ENCODE results near the gene TES.
"Not testable (repeated sequence)": the region's sequence is repeated elsewhere in the genome, so short reads cannot be mapped to it uniquely, and the experiment has no call there.

TES gene

GRCh38 chr7:116224492-116225098 is 14.3 kb downstream of the TES start:
- no peak for DNase-seq

- no peak for DNase-seq
These were observed 15.5 kb downstream of the TES start for GRCh38 chr7:116225860-116226259.

DNA sequence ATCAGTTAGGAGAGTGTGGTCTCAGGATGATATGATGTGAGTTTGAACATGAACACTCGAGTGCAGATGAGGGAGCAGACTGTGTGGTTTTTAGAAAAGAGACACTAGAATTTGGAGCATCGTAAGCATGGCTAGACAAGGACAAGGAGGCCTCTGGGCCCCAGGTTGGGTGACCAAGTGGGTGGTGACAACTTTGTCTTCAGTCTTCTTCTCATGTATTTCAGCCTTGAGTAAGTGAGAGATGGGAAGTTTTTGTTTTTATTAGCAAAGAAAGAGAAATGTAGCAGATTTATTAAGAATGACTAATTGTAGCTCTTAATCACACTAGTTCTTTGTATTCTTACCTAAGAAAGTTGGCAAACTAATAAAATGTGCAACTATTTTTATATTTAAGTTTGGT is 16.3 kb downstream of the TES start:
- DNase-seq: no peak

DNA sequence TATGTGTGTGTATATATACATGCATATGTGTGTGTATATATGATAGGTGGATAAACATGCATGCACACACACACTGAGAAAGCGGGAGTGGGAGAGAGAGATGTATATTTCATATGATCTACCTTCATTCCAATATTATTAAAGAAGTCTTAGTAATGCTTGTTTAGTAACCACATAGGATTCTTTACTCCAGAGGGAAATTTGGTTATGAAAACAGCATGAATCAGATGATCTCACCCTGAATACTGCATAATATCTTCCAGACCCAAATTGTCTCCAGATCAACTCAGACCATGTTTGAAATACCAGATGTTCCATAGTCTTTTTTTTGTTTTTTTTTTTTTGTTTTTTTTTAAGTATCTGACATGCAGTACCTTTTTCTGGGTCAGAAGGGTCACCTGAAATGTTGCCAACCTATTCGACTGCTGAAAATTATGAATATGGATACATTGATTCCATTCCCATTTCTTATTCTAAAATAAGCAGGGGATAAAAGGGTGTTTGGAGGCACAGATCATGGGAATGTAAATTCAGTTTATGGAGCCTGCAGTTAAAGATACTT is 17.4 kb downstream of the TES start:
- no peak for DNase-seq

DNA sequence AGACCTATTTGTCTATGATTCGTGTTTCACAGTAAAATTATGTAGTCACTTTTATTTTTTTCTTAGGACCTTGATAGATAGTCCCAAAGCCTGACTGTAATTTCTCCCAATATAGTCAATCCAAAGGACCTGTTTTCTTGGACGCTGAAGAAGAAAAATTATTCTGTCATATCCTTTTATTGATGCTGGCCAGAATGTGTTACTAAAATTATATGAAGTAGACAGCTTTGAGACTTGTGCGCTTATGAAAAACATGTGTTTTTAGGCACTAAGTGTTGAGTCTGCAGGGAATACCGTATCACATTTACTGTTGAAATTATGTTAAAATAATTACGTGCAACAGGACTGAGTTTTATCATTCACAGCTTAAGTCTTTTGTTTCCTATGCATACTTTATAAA is 17.9 kb downstream of the TES start:
- no peak for DNase-seq

DNA sequence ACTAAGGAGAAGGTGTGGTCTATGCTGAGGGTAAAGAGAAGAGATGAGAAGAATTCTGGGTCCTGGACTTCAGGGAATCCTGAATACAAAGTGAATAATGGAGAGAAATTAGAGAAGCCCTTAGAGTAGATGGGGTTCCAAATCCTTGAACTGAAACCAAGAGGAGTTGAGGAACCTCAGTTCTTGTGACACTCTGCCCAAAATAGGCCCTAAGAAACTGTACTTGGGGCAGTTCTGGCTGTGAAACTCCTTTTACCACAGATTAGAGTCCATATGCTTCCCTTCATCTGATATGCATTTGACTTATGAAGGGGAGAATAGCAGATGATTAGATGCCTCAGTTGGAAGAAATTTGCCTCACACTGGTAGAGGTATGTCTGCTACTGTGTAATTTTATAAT is 19.0 kb downstream of the TES start:
- DNase-seq: no peak

GRCh38 chr7:116230191-116231005 is 20.1 kb downstream of the TES start:
- no peak for DNase-seq

GRCh38 chr7:116231543-116231942 is 21.2 kb downstream of the TES start:
- no peak for DNase-seq

GRCh38 chr7:116231949-116232348 is 21.6 kb downstream of the TES start:
- DNase-seq: peak; percentile 3

GRCh38 chr7:116232350-116232749 is 22.0 kb downstream of the TES start:
- DNase-seq: no peak

DNA sequence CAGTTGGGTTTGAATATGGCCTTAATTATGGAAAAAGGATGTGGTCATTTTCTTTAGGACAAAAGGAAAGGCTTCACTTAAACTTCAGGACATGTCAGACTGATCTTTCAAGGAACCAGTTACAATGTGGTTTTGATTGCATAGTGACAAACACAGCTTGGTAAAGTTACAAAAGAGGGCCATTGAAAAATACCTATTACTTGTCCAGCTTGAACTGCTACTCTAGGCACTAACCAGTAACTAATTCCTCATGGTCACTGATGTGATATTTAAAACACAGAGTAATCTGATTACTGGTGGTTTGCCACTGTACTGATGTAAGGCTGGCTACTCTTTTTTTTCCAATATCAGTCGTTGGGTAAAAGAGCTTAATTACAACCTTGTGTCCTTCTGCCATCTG is 22.6 kb downstream of the TES start:
- DNase-seq: no peak

DNA sequence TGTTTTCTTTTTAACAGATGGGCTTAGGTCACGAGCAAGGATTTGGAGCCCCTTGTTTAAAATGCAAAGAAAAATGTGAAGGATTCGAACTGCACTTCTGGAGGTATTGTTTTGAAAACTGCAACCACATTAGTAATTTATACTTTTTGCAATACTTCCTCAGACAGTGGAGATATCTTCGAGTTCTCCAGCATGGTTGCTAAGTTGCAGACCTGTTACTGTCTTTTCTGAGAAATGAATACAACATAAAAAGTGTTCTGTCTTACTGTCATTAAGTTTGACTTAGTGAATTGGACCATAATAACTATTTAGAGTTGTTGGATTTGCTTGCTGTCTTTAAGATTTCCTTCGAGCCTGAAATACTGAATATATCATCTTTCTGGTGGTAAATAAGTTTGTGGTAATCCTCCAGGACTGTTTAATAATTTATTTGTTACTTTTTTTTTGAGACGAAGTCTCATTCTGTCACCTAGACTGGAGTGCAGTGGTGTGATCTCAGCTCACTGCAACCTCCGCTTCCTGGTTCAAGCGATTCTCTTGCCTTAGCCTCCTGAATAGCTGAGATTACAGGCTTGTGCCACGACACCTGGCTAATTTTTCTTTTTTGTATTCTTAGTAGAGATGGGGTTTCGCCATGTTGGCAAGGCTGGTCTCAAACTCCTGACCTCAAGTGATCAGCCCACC is 24.3 kb downstream of the TES start:
- DNase-seq: no peak

GRCh38 chr7:116235380-116235779 is 25.0 kb downstream of the TES start:
- no peak for DNase-seq

GRCh38 chr7:116236020-116236630 is 25.8 kb downstream of the TES start:
- peak; percentile 19 for DNase-seq

GRCh38 chr7:116239020-116239419 is 28.7 kb downstream of the TES start:
- no peak for DNase-seq

- DNase-seq: no peak
These were observed 29.1 kb downstream of the TES start for GRCh38 chr7:116239434-116239833.

- no peak for DNase-seq
These were observed 29.8 kb downstream of the TES start for GRCh38 chr7:116240024-116240668.

- no peak for DNase-seq
These were observed 31.0 kb downstream of the TES start for GRCh38 chr7:116241291-116241690.

- DNase-seq: no peak
These were observed 31.8 kb downstream of the TES start for GRCh38 chr7:116242178-116242577.

DNA sequence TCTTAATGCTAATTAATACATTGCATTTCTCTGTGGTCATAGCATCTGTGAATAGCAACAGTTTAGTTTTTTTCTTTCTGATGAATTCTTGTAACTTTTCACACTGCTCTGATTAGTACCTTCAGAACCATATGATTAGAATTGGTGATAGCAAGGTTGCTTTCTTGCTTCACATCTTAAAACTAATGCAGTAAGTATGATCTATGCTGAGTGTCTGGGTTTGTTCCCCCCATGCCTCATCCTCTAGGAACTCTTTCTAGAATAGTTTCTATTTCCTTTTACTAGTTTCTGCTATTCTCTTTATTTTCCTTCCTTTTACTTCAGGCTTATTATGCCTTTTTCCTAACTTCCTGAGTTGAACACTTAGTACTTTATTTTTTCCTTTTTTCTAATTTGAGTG is 32.4 kb downstream of the TES start:
- no peak for DNase-seq

DNA sequence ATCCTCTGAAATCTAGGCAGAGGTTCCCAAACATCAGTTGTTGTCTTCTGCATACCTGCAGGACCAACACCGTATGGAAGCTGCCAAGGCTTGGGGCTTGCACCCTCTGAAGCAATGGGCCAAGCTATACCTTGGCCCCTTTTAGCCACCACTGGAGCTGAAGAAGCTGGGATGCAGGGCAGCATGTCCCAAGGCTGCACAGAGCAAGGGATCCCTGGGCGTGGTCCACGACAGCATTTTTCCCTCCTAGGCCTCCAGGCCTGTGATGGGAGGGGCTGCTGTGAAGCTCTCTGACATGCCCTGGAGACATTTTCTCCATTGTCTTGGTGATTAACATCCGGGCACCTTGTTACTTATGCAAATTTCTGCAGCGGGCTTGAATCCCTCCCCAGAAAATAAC is 34.5 kb downstream of the TES start:
- DNase-seq: not testable (repeated sequence)

DNA sequence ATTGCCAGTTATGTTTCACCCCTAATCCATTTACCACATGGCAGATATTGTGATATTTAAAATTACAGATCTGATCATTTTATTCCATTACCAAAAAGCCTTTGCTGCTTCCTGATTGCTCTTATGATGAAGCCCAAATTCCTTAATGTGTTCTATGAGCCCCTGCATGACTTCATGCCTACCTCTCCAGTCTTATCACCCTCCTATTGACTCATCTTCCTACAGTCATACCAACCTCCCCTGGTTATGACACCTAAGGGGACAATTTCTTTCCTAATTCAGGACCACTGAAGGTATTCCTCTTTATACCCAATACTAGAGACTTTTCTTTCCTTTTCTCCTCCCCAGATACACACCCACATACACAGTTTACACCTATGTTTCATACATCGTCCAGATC is 36.0 kb downstream of the TES start:
- DNase-seq: no peak

Measured in NCI-H510A treated with DMSO at 0.1 percent for 48 hours (cell line).